AG10803 (cell line): ENCODE data around the gene DAGLA.

Source experiments
- DNase-seq: peaks from one replicate; pipeline ENCODE4 v3.0.0; 2010; ENCODE audit warnings: low read depth
- H3K4me3 ChIP-seq: 2 replicates; pipeline ENCODE4 v1.5.1; 2011; ENCODE audit warnings: mild to moderate bottlenecking, low read length, control low read depth
- CTCF ChIP-seq: conservative IDR thresholded peaks from 2 replicates; pipeline ENCODE4 v1.5.1; 2011; ENCODE audit warnings: mild to moderate bottlenecking, low read length, control low read depth, inconsistent platforms

Gene DAGLA

GRCh38 chr11:61760946-61761345 is 80.8 kb downstream of the DAGLA start:
- TF ChIP-seq CTCF, result no peak
- DNase-seq, result no peak
- no peak overlapping the region for H3K4me3 ChIP-seq

- no peak for TF ChIP-seq CTCF
- DNase-seq, result no peak
- H3K4me3 ChIP-seq, result no peak overlapping the region
Observed at GRCh38 chr11:61761440-61762222, 81.4 kb downstream of the DAGLA start.

- no peak for TF ChIP-seq CTCF
- H3K4me3 ChIP-seq, result no peak overlapping the region
- no peak for DNase-seq
Observed at GRCh38 chr11:61762223-61762615, 82.0 kb downstream of the DAGLA start.

DNA sequence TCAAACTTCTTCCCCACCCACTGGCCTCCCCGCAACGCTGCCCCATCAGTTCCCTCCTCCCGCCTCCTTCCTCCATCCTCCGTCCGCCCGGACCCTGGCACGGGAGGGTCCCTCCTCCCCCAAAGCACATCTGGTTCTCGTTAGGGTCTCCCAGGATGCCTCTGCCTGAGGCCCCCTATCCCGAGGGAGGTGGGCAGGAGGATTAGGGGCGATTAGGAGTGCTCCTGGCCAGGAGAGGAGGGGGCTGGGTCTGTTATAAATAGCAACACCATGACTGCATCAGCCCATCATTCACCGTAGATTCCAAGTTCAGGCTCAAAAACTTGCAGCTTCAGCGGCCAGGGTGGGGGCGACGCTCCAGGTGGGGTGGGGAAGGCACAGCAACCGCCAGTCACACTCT is 82.6 kb downstream of the DAGLA start:
- DNase-seq, result no peak
- TF ChIP-seq CTCF, result no peak
- no peak overlapping the region for H3K4me3 ChIP-seq

- no peak for DNase-seq
- no peak for TF ChIP-seq CTCF
- H3K4me3 ChIP-seq, result no peak overlapping the region
Observed at GRCh38 chr11:61763930-61764605, 83.9 kb downstream of the DAGLA start.

DNA sequence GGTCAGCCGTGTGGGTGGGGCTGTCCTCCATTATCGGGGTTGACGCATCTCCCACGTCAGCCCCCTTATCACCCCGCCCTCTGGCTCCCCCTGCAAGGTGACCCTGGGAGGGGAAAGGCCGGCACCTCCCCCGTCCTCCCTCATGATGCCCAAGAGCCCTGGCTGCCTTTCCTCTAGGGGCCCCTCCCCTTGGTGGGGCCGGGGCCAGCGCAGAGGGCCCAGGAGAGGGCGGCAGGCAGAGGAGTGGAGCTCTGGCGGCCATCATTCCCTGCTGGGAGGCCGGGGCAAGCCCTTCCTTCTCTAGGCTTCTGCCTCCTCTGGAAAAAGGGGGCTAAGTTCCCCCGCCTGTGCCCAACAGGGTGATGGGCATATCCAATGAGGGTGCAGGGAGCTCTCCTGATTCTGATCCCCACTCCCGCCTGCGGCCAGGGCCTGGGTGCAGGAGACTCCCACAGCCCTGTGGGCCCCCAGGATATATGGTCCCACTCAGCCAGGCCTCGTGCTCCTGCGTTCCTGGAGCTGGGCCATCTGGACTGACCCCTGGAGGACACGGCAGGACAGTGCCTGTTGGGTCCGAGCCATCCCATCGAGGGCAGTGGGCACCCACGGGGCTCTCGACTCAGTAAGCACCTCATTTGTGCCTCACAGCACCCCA is 84.5 kb downstream of the DAGLA start:
- TF ChIP-seq CTCF, result no peak
- no peak for DNase-seq
- H3K4me3 ChIP-seq, result no peak overlapping the region
